LNCAP (cell line): ENCODE results near the gene RNF26.

Experiments
- TF ChIP-seq, protein P1 (sequence below): fragments of 450-650 bp; IDR thresholded peaks from 2 replicates; pipeline ENCODE4 v1.5.1; 2017; ENCODE audit warnings: mild to moderate bottlenecking

The RNF26 gene

GRCh38 chr11:119361941-119362725, 27.8 kb downstream of the RNF26 start:
- TF ChIP-seq, protein P1, sequence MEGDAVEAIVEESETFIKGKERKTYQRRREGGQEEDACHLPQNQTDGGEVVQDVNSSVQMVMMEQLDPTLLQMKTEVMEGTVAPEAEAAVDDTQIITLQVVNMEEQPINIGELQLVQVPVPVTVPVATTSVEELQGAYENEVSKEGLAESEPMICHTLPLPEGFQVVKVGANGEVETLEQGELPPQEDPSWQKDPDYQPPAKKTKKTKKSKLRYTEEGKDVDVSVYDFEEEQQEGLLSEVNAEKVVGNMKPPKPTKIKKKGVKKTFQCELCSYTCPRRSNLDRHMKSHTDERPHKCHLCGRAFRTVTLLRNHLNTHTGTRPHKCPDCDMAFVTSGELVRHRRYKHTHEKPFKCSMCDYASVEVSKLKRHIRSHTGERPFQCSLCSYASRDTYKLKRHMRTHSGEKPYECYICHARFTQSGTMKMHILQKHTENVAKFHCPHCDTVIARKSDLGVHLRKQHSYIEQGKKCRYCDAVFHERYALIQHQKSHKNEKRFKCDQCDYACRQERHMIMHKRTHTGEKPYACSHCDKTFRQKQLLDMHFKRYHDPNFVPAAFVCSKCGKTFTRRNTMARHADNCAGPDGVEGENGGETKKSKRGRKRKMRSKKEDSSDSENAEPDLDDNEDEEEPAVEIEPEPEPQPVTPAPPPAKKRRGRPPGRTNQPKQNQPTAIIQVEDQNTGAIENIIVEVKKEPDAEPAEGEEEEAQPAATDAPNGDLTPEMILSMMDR, result no peak

DNA sequence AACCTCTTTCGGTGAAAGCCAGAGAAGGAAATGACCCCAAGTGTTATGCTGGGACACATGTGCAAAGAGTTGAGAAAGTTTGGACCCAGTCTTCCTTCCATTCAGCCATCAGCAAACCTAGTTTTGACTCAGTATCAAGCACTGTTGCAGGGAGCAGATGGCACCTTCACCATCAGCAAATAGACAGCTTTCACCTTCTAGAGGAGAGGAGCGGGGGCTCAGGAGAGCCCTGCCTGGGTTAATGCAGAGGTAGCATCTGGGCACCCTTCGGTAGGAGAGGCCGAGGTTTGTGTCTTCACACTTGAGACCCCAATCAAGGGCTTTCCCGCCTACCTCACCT, 28.4 kb downstream of the RNF26 start:
- TF ChIP-seq, protein P1, result no peak

- TF ChIP-seq, protein P1, result no peak
These were observed 28.9 kb downstream of the RNF26 start for GRCh38 chr11:119363081-119363850.

GRCh38 chr11:119363851-119364590, 29.7 kb downstream of the RNF26 start:
- TF ChIP-seq, protein P1, result no peak

- TF ChIP-seq, protein P1, result no peak
These were observed 30.8 kb downstream of the RNF26 start for GRCh38 chr11:119365071-119365591.

DNA sequence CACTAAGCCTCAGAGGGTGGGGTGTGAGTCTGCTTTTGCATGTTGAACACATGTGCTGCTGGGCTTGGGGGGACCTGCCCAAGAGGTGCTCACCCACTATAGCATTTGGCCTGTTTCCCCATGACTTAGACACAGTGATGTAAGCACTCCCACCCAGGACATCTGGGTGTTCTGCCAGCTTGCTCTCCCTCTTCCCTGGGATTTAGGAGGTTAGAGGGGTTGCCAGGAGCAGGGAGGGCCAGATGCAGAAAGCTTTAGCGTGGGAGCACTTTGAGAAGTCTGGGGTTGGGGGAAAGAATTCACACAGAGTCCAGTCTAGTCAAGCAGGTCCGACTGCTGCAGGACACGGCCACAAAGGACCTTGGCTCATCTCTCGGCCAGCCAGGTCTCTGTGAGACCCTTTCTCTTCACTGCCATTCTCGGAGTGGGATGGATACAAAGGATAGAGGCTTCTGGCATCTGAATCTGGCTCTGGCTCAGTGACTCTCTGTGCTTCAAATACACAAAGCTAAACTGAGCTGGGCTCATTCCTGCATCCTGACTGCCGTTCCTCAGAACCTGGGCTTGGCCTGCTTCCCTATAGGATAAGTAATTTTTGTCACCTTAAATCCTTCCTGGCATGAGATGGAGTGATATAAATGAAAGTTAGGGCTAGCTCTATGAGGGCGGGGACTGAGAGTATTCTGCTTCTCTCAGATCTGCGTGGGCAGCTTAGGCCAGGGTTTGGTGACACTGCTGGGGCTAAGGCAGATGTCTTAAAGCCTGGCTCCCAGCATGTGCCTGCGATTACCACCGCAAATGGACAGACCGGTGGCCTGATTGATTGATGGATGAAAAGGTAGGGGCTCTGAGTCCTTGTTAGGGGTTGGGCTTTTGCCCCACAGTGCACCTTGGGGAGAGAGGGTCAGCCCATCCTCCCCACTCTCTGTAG, 32.6 kb downstream of the RNF26 start:
- TF ChIP-seq, protein P1, result no peak
